ENCODE results near the gene RALGAPA1.
A peak's percentile ranks its signal among the peaks of the same experiment; 100 is the strongest.
"Not testable (repeated sequence)": the region's sequence is repeated elsewhere in the genome, so short reads cannot be mapped to it uniquely, and the experiment has no call there.

RALGAPA1 gene

GRCh38 chr14:35808638-35809563 lies at the start of gene RALGAPA1:
TSS of gene RALGAPA1 (minus strand) at chr14:35809295. CDS start at chr14:35808835, 460 bp downstream.
- peak; percentile 95 for DNase-seq

- DNase-seq: no peak
Measured at GRCh38 chr14:35858521-35859209, 49.6 kb upstream of the RALGAPA1 start.

GRCh38 chr14:35855876-35856481 lies 46.9 kb upstream of the RALGAPA1 start:
- DNase-seq: peak; percentile 23

- no peak for DNase-seq
Measured at GRCh38 chr14:35854696-35855270, 45.7 kb upstream of the RALGAPA1 start.

- DNase-seq: no peak
Measured at GRCh38 chr14:35853225-35853624, 44.1 kb upstream of the RALGAPA1 start.

- no peak for DNase-seq
Measured at GRCh38 chr14:35851823-35852222, 42.7 kb upstream of the RALGAPA1 start.

- DNase-seq: no peak
Measured at GRCh38 chr14:35849122-35849521, 40.0 kb upstream of the RALGAPA1 start.

GRCh38 chr14:35847636-35848035 lies 38.5 kb upstream of the RALGAPA1 start:
- DNase-seq: no peak

- DNase-seq: no peak
Measured at GRCh38 chr14:35844494-35844893, 35.4 kb upstream of the RALGAPA1 start.

- DNase-seq: not testable (repeated sequence)
Measured at GRCh38 chr14:35842245-35842644, 33.1 kb upstream of the RALGAPA1 start.

GRCh38 chr14:35841704-35842103 lies 32.6 kb upstream of the RALGAPA1 start:
- not testable (repeated sequence) for DNase-seq

- no peak for DNase-seq
Measured at GRCh38 chr14:35835208-35835982, 26.3 kb upstream of the RALGAPA1 start.

- no peak for DNase-seq
Measured at GRCh38 chr14:35829449-35829848, 20.4 kb upstream of the RALGAPA1 start.

GRCh38 chr14:35827678-35828472 lies 18.8 kb upstream of the RALGAPA1 start:
- no peak for DNase-seq

- DNase-seq: no peak
Measured at GRCh38 chr14:35826952-35827416, 17.9 kb upstream of the RALGAPA1 start.

- peak; percentile 99 for DNase-seq
Measured at GRCh38 chr14:35826218-35826951, 17.3 kb upstream of the RALGAPA1 start, which contains the start of gene BRMS1L. TSS of gene BRMS1L (plus strand) at chr14:35826338. CDS start at chr14:35826517, 179 bp downstream.

- DNase-seq: no peak
Measured at GRCh38 chr14:35825968-35826217, 16.8 kb upstream of the RALGAPA1 start.

GRCh38 chr14:35824446-35825165 lies 15.5 kb upstream of the RALGAPA1 start:
- DNase-seq: not testable (repeated sequence)

GRCh38 chr14:35822501-35822900 lies 13.4 kb upstream of the RALGAPA1 start:
- DNase-seq: no peak

All from NCI-H1694 (cell line).